NT2/D1 (cell line): ENCODE results near the gene BECN2.

Experiments
- DNase-seq: peaks from one replicate; pipeline ENCODE4 v3.0.0-alpha.2; 2011; ENCODE audit warnings: low read depth, low spot score
- H3K27me3 ChIP-seq: 2 replicates; pipeline ENCODE4 v1.6.0; 2011; ENCODE audit warnings: mild to moderate bottlenecking; ENCODE audit not compliant: insufficient read length, insufficient read depth
- H3K36me3 ChIP-seq: 2 replicates; pipeline ENCODE4 v1.6.1; 2011; ENCODE audit warnings: mild to moderate bottlenecking, low read length, mixed read lengths; ENCODE audit not compliant: insufficient read depth, insufficient read length
- H3K4me1 ChIP-seq: 2 replicates; pipeline ENCODE4 v1.5.1; 2011; ENCODE audit not compliant: insufficient read depth, insufficient read length
- H3K4me3 ChIP-seq: 2 replicates; pipeline ENCODE4 v1.5.1; 2011; ENCODE audit warnings: low read depth; ENCODE audit not compliant: insufficient read length
- H3K9ac ChIP-seq: 2 replicates; pipeline ENCODE4 v1.6.0; 2011; ENCODE audit warnings: low read depth; ENCODE audit not compliant: insufficient read length
- H3K9me3 ChIP-seq: 2 replicates; pipeline ENCODE4 v1.5.1; 2011; ENCODE audit warnings: mild to moderate bottlenecking, low read length; ENCODE audit not compliant: insufficient read depth
- SUZ12 ChIP-seq: IDR thresholded peaks from 2 replicates; pipeline ENCODE4 v1.6.1; 2011; ENCODE audit not compliant: insufficient read length, insufficient read depth; ENCODE audit errors: extremely low read depth
- YY1 ChIP-seq: IDR thresholded peaks from 2 replicates; pipeline ENCODE4 v1.6.1; 2011; ENCODE audit not compliant: insufficient read length, insufficient read depth
- ZNF274 ChIP-seq: IDR thresholded peaks from 2 replicates; pipeline ENCODE4 v1.6.1; 2011; ENCODE audit warnings: mild to moderate bottlenecking, low read depth, low read length

Gene BECN2, protein sequence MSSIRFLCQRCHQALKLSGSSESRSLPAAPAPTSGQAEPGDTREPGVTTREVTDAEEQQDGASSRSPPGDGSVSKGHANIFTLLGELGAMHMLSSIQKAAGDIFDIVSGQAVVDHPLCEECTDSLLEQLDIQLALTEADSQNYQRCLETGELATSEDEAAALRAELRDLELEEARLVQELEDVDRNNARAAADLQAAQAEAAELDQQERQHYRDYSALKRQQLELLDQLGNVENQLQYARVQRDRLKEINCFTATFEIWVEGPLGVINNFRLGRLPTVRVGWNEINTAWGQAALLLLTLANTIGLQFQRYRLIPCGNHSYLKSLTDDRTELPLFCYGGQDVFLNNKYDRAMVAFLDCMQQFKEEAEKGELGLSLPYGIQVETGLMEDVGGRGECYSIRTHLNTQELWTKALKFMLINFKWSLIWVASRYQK

DNA sequence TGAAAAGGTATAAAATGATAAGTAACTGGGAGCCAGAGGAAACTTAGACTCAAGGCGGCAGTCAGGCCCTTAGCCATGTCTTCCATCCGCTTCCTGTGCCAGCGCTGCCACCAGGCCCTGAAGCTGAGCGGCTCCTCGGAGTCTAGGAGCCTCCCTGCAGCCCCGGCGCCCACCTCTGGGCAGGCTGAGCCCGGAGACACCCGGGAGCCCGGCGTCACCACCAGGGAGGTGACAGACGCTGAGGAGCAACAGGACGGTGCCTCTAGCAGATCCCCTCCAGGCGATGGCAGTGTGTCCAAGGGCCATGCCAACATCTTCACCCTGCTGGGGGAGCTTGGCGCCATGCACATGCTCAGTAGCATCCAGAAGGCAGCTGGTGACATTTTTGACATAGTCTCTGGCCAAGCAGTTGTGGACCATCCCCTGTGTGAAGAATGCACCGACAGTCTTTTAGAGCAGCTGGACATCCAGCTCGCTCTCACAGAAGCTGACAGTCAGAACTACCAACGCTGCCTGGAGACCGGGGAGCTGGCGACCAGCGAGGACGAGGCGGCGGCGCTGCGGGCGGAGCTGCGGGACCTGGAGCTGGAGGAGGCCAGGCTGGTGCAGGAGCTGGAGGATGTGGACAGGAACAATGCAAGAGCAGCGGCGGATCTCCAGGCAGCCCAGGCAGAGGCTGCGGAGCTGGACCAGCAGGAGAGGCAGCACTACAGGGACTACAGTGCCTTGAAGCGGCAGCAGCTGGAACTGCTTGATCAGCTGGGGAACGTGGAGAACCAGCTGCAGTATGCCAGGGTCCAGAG lies at the start of gene BECN2:
Gene BECN2 (plus strand): TSS at position 76 of the 803 bp plus-strand sequence. CDS start 0 bp downstream, at position 76.
- no peak for DNase-seq
- TF ChIP-seq YY1 (no peak), ZNF274 (no peak), SUZ12 (no peak)
- Histone ChIP-seq H3K4me1 (no peaks in the 10 kb centered on the region), H3K4me3 (no peak within 1 kb of the TSS), H3K9me3 (no peaks in the 10 kb centered on the region), H3K9ac (no peak within 1 kb of the TSS), H3K27me3 (no peaks in the 10 kb centered on the region), H3K36me3 (no peaks in the 10 kb centered on the region)

DNA sequence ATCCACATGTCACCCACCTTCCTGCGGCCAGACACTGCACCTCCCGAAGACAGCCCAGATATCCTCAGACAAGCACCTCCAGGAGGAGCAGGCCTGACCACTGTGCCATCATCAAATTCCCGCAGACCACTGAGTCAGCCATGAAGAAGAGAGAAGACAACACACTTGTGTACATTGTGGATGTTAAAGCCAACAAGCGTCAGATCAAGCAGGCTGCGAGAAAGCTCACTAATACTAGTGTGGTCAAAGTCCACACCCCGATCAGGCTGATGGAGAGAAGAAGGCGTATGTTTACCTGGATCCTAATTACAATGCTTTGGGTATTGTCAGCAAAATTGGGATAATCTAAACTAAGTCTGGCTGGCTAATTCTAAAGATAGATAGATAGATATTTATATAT lies 41.4 kb upstream of the BECN2 start:
- Histone ChIP-seq H3K27me3 (no peaks in the 10 kb centered on the region), H3K4me3 (no peak overlapping the region), H3K9ac (no peak overlapping the region), H3K4me1 (no peaks in the 10 kb centered on the region), H3K9me3 (no peaks in the 10 kb centered on the region), H3K36me3 (no peaks in the 10 kb centered on the region)
- no peak for DNase-seq
- no peak for TF ChIP-seq YY1
- TF ChIP-seq SUZ12, result no peak
- TF ChIP-seq ZNF274, result no peak

GRCh38 chr1:241917487-241917886 lies 40.1 kb upstream of the BECN2 start:
- no peak overlapping the region for H3K4me3 ChIP-seq
- DNase-seq, result no peak
- H3K36me3 ChIP-seq, result no peaks in the 10 kb centered on the region
- no peaks in the 10 kb centered on the region for H3K27me3 ChIP-seq
- H3K9me3 ChIP-seq, result no peaks in the 10 kb centered on the region
- no peak for TF ChIP-seq ZNF274
- TF ChIP-seq YY1, result no peak
- TF ChIP-seq SUZ12, result no peak
- no peaks in the 10 kb centered on the region for H3K4me1 ChIP-seq
- H3K9ac ChIP-seq, result no peak overlapping the region

- Histone ChIP-seq H3K4me3 (no peak overlapping the region), H3K27me3 (no peaks in the 10 kb centered on the region), H3K4me1 (no peaks in the 10 kb centered on the region), H3K9ac (no peak overlapping the region), H3K9me3 (no peaks in the 10 kb centered on the region), H3K36me3 (no peaks in the 10 kb centered on the region)
- TF ChIP-seq SUZ12 (no peak), ZNF274 (no peak), YY1 (no peak)
- DNase-seq, result no peak
These were observed 38.7 kb upstream of the BECN2 start for GRCh38 chr1:241918879-241919278.

- DNase-seq, result no peak
- Histone ChIP-seq H3K4me1 (peaks cover 2% of the 10 kb centered on the region), H3K9ac (no peak overlapping the region), H3K27me3 (no peaks in the 10 kb centered on the region), H3K4me3 (no peak overlapping the region), H3K9me3 (no peaks in the 10 kb centered on the region), H3K36me3 (no peaks in the 10 kb centered on the region)
- no peak for TF ChIP-seq ZNF274
- no peak for TF ChIP-seq YY1
- no peak for TF ChIP-seq SUZ12
These were observed 33.3 kb upstream of the BECN2 start for GRCh38 chr1:241924080-241924808.

DNA sequence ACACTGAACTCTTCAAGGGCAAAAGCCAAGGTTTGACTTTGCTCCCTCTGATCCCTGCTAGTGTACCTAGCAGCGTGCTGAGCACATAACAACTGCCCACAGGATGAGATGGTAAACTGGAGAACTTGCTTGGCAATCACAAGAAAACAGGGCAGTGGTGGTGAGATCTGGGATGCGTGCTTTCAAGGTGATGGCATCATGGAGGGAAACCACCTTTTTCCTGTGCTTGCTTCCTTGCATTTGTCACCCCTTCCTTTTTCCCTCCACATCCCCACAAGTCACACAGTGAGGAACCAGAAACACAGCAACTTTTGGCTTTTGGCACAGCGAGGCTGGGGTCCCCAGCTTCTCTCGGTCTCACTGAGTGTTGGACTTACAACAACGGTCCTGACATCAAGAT lies 31.4 kb upstream of the BECN2 start:
- no peak overlapping the region for H3K4me3 ChIP-seq
- H3K4me1 ChIP-seq, result peaks cover 2% of the 10 kb centered on the region
- no peaks in the 10 kb centered on the region for H3K9me3 ChIP-seq
- H3K9ac ChIP-seq, result no peak overlapping the region
- DNase-seq, result no peak
- H3K27me3 ChIP-seq, result no peaks in the 10 kb centered on the region
- H3K36me3 ChIP-seq, result no peaks in the 10 kb centered on the region
- TF ChIP-seq SUZ12 (no peak), YY1 (no peak), ZNF274 (no peak)
